Ascending aorta (tissue), 2 donors: ENCODE measurements around the gene USP30. TPM values are rescaled to one million over a fixed set of nuclear protein-coding genes. Genes with fewer than 3 reads are reported as not detected.

Experiments used
- DNase-seq, 2 donors: peaks; one replicate each; pipeline ENCODE4 v3.0.0-alpha.2; 2019; ENCODE audit warnings: low spot score in 2 of 2
- H3K27ac ChIP-seq, 2 donors: fragments of 200-600 bp; sonication (generic); one replicate each; pipeline ENCODE4 v1.5.1; 2016 to 2017; ENCODE audit warnings: mild to moderate bottlenecking in 1 of 2
- H3K27me3 ChIP-seq: fragments of 200-600 bp; sonication (generic); one replicate; pipeline ENCODE4 v1.5.1; 2017
- H3K36me3 ChIP-seq, 2 donors: fragments of 200-600 bp; sonication (generic); one replicate each; pipeline ENCODE4 v1.5.1; 2016
- H3K4me1 ChIP-seq, 2 donors: fragments of 200-600 bp; sonication (generic); one replicate each; pipeline ENCODE4 v1.5.1; 2016 to 2017; ENCODE audit warnings: mild to moderate bottlenecking in 1 of 2
- H3K4me3 ChIP-seq, 2 donors: fragments of 200-600 bp; sonication (generic); one replicate each; pipeline ENCODE4 v1.5.1; 2016 to 2017; ENCODE audit warnings: mild to moderate bottlenecking in 1 of 2
- H3K9me3 ChIP-seq, 2 donors: fragments of 200-600 bp; sonication (generic); one replicate each; pipeline ENCODE4 v1.5.1; 2016
- CTCF ChIP-seq, 3 experiments: fragments of 200-600 bp in 2 of 3; fragments of 450-650 bp in 1 of 3; sonication (generic) in 2 of 3; IDR thresholded peaks; one replicate each; pipeline ENCODE4 v1.5.1; 2016 to 2019; ENCODE audit warnings: antibody characterized with exemption in 3 of 3, mild to moderate bottlenecking in 1 of 3, moderate library complexity in 1 of 3
- intact Hi-C: fragments of 100-400 bp; cut with DNase I; formaldehyde crosslinking; loops from one replicate; pipeline ENCODE4 v1.15.1; 2023
- total RNA-seq: library from RNA; depleted of rRNA; stranded (reverse); fragments of >200 nt; gene quantifications from one replicate; pipeline ENCODE4 v1.1.0, GENCODE V29; 2016

USP30 gene
- 36.0 TPM for total RNA-seq

- Histone ChIP-seq H3K4me1 (peaks cover 0 to 15% of the 10 kb centered on the region in 2 donors), H3K9me3 (no peaks in the 10 kb centered on the region), H3K27me3 (no peaks in the 10 kb centered on the region), H3K4me3 (peak within 1 kb of the TSS; percentile 71 to 96), H3K36me3 (peaks cover 2 to 4% of the 10 kb centered on the region in 2 donors), H3K27ac (peak within 1 kb of the TSS; percentile 67 to 81)
- intact Hi-C loops = loop anchor here (1.0 to 10.0 kb wide), 3 partner anchors 41 to 490 kb away; partner anchors contain the start of genes ALKBH2, ISCU and SART3
- peak; percentile 25 to 88 for DNase-seq
- TF ChIP-seq CTCF (IDR thresholded peaks at IDR 0.05) = no peak
These were observed at the start of gene USP30 for GRCh38 chr12:109052414-109053323. Gene USP30, plus strand, starts transcription at chr12:109052576. Its CDS starts 103 bp downstream, at chr12:109052679.

- no peaks in the 10 kb centered on the region for H3K36me3 ChIP-seq
- no peaks in the 10 kb centered on the region for H3K9me3 ChIP-seq
- H3K4me3 ChIP-seq = no peak overlapping the region
- H3K27me3 ChIP-seq = no peaks in the 10 kb centered on the region
- no peak for TF ChIP-seq CTCF (IDR thresholded peaks at IDR 0.05)
- intact Hi-C loops = no loop called here
- DNase-seq = no peak
- no peaks in the 10 kb centered on the region for H3K4me1 ChIP-seq
- no peak overlapping the region for H3K27ac ChIP-seq
These were observed 48.4 kb upstream of the USP30 start for GRCh38 chr12:109004017-109004416.

- Histone ChIP-seq H3K4me3 (no peak overlapping the region), H3K36me3 (no peaks in the 10 kb centered on the region), H3K9me3 (no peaks in the 10 kb centered on the region), H3K27me3 (no peaks in the 10 kb centered on the region), H3K27ac (no peak overlapping the region), H3K4me1 (no peaks in the 10 kb centered on the region)
- TF ChIP-seq CTCF (IDR thresholded peaks at IDR 0.05) = no peak
- no peak for DNase-seq
- intact Hi-C loops = no loop called here
These were observed 42.6 kb upstream of the USP30 start for GRCh38 chr12:109009766-109010165.

- Histone ChIP-seq H3K27ac (no peak overlapping the region), H3K4me3 (no peak overlapping the region), H3K9me3 (no peaks in the 10 kb centered on the region), H3K36me3 (no peaks in the 10 kb centered on the region), H3K4me1 (no peaks in the 10 kb centered on the region), H3K27me3 (no peaks in the 10 kb centered on the region)
- intact Hi-C loops = no loop called here
- TF ChIP-seq CTCF (IDR thresholded peaks at IDR 0.05) = no peak
- DNase-seq = no peak
These were observed 42.1 kb upstream of the USP30 start for GRCh38 chr12:109010259-109010658.

GRCh38 chr12:109014984-109015765 lies 37.2 kb upstream of the USP30 start:
- no peaks in the 10 kb centered on the region for H3K27me3 ChIP-seq
- no peaks in the 10 kb centered on the region for H3K36me3 ChIP-seq
- H3K9me3 ChIP-seq = no peaks in the 10 kb centered on the region

More at GRCh38 chr12:109014984-109015765, 37.2 kb upstream of the USP30 start:
- no peak for DNase-seq
- no peak overlapping the region for H3K27ac ChIP-seq
- H3K4me1 ChIP-seq = no peaks in the 10 kb centered on the region
- no peak for TF ChIP-seq CTCF (IDR thresholded peaks at IDR 0.05)
- intact Hi-C loops = no loop called here
- no peak overlapping the region for H3K4me3 ChIP-seq
